Measurements from ENCODE around the gene FEN1.

Gene FEN1

GRCh38 chr11:61844909-61845565 is 52.3 kb downstream of the FEN1 start:
- Histone ChIP-seq H3K79me2 (ENCODE audit: control insufficient read depth, low read length) (peaks cover 40% of the 10 kb centered on the region), H3K9me3 (ENCODE audit: control insufficient read depth, insufficient read depth, low read length) (no peaks in the 10 kb centered on the region), H4K20me1 (ENCODE audit: control insufficient read depth, insufficient read depth, low read depth, low read length) (0 out of 2 replicates have a peak, but pooled peaks cover 8% of the 10 kb centered on the region), H3K4me1 (ENCODE audit: control insufficient read depth, low read length) (no peaks in the 10 kb centered on the region), H3K27me3 (ENCODE audit: control insufficient read depth, low read length) (no peaks in the 10 kb centered on the region), H3K4me2 (ENCODE audit: low read length) (no peak overlapping the region), H3K27ac (ENCODE audit: low read depth, low read length) (no peak overlapping the region), H3K4me3 (ENCODE audit: low read length) (no peak overlapping the region), H3F3A (ENCODE audit: control insufficient read depth, insufficient read depth) (0 out of 2 replicates have a peak, but pooled peaks cover 4% of the 10 kb centered on the region), H3K9me2 (replicated peaks; ENCODE audit: control insufficient read depth, low read length) (no peaks in the 10 kb centered on the region), H3K36me3 (ENCODE audit: control insufficient read depth, low read length) (peaks cover 95% of the 10 kb centered on the region)
- TF ChIP-seq CTCF (IDR thresholded peaks at IDR 0.05; ENCODE audit: low read depth, low read length, poor library complexity, severe bottlenecking): no peak
- no peak for TF ChIP-seq EZH2phosphoT487 (IDR thresholded peaks at IDR 0.05; ENCODE audit: borderline replicate concordance, low read length)

GRCh38 chr11:61846362-61847020 is 53.8 kb downstream of the FEN1 start:
- no peak overlapping the region for H3K4me2 ChIP-seq (ENCODE audit: low read length)
- no peaks in the 10 kb centered on the region for H3K9me2 ChIP-seq (replicated peaks; ENCODE audit: control insufficient read depth, low read length)
- H4K20me1 ChIP-seq (ENCODE audit: control insufficient read depth, insufficient read depth, low read depth, low read length): 0 out of 2 replicates have a peak, but pooled peaks cover 7% of the 10 kb centered on the region
- no peaks in the 10 kb centered on the region for H3K27me3 ChIP-seq (ENCODE audit: control insufficient read depth, low read length)
- TF ChIP-seq EZH2phosphoT487 (IDR thresholded peaks at IDR 0.05; ENCODE audit: borderline replicate concordance, low read length) (no peak), CTCF (IDR thresholded peaks at IDR 0.05; ENCODE audit: low read depth, low read length, poor library complexity, severe bottlenecking) (no peak)
- H3K4me1 ChIP-seq (ENCODE audit: control insufficient read depth, low read length): no peaks in the 10 kb centered on the region
- H3K27ac ChIP-seq (ENCODE audit: low read depth, low read length): no peak overlapping the region
- H3K79me2 ChIP-seq (ENCODE audit: control insufficient read depth, low read length): peaks cover 39% of the 10 kb centered on the region
- no peak overlapping the region for H3K4me3 ChIP-seq (ENCODE audit: low read length)
- H3K36me3 ChIP-seq (ENCODE audit: control insufficient read depth, low read length): peaks cover 95% of the 10 kb centered on the region
- no peaks in the 10 kb centered on the region for H3K9me3 ChIP-seq (ENCODE audit: control insufficient read depth, insufficient read depth, low read length)
- 0 out of 2 replicates have a peak, but pooled peaks cover 4% of the 10 kb centered on the region for H3F3A ChIP-seq (ENCODE audit: control insufficient read depth, insufficient read depth)
